ENCODE data around the gene CCDC192.

DNA sequence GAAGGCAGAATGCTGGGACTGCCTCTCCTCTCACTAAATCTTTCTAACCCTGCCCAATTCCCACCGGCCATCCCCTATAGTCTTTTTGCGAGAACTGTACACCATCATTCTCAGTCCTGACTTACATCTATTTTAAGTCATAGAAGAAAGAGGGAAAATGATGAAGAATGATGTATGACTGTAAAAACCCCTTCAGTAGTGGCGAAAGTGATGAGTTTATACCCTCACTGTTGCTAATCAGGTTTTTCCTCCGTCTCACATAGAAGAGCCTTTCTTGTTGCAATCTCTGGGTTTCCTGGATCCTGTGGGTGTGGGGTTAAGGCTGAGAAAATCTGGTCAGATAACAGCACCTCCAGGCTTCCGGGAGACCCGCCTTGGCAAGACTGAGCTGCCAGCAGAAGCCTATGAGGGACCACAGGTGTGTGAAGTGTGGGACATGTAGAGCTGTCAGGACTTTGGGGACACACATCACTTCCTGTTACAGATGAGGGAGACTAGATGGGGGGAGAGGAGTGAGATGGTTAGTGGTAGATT is 233.3 kb downstream of the CCDC192 start:
- TF ChIP-seq, protein P1, sequence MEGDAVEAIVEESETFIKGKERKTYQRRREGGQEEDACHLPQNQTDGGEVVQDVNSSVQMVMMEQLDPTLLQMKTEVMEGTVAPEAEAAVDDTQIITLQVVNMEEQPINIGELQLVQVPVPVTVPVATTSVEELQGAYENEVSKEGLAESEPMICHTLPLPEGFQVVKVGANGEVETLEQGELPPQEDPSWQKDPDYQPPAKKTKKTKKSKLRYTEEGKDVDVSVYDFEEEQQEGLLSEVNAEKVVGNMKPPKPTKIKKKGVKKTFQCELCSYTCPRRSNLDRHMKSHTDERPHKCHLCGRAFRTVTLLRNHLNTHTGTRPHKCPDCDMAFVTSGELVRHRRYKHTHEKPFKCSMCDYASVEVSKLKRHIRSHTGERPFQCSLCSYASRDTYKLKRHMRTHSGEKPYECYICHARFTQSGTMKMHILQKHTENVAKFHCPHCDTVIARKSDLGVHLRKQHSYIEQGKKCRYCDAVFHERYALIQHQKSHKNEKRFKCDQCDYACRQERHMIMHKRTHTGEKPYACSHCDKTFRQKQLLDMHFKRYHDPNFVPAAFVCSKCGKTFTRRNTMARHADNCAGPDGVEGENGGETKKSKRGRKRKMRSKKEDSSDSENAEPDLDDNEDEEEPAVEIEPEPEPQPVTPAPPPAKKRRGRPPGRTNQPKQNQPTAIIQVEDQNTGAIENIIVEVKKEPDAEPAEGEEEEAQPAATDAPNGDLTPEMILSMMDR (IDR thresholded peaks at IDR 0.05), result no peak
- TF ChIP-seq POLR2A (IDR thresholded peaks at IDR 0.05), result no peak

All from tibial nerve (tissue), 3 donors.